HL-60/S4 (cell line): ENCODE results near the gene CHCHD10.

Source experiments
- in situ Hi-C: fragments of 300-500 bp; cut with MboI; formaldehyde crosslinking; loops from 2 replicates; pipeline ENCODE4 v1.14.3; 2022; ENCODE audit warnings: low sequenced_read_pairs

The CHCHD10 gene

DNA sequence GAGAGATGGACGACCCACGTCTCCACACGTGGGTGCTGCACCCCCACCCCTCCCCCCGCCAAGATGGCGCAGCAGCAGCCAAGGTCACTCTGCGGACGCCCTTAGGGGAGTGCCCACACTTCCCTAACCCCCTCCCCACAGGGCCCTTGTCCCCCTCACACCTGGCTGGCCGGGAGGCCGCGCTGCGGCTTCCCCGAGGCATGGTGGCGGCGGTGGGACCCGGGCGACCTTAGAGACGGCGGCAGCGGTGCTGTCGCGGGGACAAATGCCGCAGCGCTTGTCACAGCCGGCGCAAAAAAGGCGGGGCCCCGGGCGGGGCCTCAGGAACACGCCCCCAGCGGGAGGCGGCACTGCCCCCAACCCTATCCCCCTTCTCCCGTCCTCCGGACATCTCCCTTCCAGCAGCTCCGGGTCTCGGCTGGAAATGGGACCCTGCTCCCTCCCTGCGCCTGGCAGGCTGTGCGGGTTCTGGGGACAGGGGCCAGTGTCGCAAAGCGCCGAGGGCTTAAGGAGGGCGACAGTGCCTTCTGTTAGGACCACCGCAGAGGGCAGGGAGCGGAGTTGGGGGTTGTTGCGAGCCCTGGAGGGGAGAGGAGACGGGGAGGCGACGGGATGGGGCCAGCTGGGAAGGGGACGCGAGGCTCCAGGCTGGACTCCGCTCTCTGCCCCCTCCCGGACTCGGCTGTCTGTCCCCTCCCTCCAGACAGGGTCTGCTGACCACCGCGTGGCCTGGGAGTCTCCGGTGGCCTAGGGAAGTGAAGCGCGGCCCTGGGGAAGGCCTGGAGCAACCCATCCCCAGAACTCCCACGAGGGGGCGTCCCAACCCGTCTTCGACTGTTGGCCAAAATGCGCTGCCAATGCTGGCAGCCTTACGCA, at the start of gene CHCHD10:
TSS of gene CHCHD10 (minus strand) at position 300 of the 876 bp plus-strand sequence. CDS start at position 202, 98 bp downstream.
- in situ Hi-C loops: no loop called here

- in situ Hi-C loops: no loop called here
These were observed 49.4 kb upstream of the CHCHD10 start for GRCh38 chr22:23817146-23817545.

DNA sequence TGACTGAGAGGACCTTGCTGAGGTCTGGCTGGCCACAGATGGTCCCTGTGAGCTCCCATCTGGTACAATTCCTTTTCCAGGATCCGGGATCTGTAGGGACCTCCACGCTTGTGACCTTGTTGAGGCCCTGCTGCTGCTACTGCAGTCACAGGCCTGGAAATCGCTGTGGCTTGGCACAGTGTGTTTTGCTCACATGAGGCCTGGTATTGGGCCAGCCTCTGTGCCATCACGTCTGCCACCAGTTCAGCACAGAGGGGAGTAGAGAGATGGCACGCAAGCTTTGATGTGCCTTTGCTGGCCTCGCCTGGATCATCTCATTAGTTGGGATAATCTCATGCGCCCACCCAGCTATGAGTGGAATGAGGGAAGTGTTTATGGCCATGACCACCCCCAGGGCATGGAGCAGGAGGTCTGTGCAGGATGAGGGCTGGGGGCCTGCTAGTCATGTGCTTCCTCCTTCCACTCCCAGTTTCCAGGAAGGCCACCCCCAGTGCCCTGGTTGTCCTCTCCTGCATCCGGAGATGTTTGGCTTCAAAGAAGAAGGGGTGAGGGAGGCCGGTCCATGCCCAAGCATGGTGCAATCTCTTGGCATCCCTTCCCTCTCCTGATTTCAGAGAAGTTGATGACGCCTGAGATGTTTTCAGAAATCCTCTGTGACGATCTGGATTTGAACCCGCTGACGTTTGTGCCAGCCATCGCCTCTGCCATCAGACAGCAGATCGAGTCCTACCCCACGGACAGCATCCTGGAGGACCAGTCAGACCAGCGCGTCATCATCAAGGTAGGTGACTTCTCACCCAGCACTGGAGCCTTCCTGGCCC, 48.6 kb upstream of the CHCHD10 start:
- in situ Hi-C loops: no loop called here

DNA sequence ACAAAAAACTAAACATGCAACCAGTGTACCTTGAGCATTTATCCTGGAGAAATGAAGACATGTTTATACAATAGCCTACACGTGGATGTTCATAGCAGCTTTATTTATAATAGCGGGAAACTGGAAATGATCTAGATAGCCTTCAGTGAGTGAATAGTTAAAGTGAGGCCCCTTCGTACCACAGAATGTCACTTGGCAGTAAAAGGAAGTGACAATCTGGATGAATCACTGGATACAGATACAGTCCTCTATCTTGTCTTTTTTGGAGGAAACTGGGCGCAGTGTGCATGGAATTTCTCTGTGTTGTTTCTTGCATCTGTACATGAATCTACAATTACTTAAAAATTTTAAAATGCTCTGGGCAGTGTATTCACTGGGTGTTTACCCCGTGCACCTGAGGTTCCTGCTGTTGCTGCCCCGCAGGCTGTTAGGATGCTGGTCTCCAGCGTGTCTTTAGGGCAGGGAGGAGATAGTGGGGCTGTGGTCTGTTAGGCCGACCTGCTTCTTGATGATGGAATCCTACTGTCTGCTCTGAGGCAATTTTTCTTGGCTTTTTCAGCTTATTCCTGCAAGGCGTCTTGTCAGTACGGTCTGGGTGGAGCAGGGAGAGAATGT, 47.9 kb upstream of the CHCHD10 start:
- in situ Hi-C loops: no loop called here

GRCh38 chr22:23812378-23812777, 44.6 kb upstream of the CHCHD10 start:
- in situ Hi-C loops: no loop called here

DNA sequence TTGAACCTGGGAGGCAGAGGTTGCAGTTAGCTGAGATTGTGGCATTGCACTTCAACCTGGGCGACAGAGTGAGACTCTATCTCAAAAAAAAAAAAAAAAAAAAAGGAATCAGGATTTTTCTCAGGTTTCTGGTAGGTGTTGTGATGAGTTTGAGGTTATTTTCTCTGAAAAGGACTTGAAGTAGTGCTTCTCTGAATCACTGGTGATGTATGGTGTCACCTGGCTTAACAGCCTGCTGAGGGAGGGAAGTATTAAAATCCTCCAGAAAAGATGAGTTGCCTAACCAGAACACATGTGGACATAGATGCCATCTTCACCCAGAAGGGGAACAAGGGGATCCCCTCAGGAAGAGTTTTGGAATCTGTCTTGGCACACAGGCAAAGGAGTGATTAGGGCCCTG, 39.1 kb upstream of the CHCHD10 start:
- in situ Hi-C loops: no loop called here

DNA sequence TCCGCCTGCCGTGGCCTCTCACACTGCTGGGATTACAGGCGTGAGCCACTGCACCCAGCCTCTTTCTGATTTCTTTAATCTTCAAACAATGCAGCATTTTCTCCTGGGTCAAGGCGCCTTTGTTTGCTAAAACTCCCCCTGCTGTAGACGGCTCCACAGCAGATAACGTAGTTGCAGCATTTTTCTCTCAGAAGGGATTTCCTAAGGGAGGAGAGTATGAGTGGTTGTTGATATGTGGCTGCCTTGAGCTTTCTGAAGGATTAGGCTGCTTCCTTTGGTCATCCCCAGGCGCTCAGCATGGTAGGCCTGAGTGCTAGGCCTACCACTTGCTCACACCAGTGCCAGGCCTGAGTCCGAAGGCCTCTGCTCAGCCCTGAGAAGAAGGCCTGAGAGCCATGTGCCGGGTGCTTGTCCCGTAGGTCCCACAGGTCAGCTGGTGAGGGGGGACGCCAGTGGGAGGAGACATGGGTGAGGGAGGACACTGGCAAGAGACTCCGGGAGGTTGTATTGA, 37.1 kb upstream of the CHCHD10 start:
- in situ Hi-C loops: no loop called here

- in situ Hi-C loops: no loop called here
These were observed 35.4 kb upstream of the CHCHD10 start for GRCh38 chr22:23803001-23803819.

DNA sequence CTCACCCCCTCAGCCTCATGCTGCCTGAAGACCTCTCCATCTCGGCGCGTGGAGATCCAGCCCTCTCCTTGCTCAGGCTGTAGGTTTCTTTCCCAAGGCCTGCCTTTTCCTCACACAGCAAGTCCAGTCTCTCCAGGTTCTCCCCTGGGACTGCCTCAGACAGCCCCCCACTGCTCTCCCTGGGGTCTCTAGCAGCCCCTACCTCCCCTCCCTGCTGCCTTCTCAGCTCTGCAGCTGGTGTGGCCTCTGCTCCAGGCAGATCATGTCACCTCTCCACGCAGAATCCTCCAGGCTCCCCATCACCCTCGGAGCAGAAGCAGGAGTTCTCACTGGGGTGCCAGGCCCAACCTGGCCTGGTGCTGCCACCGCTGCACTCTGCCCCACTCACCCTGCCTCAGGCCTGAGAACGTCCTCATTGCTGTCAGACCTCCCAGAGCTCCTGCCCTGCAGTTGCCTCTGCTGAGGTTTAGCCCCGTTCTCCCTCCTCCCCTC, 34.2 kb upstream of the CHCHD10 start:
- in situ Hi-C loops: no loop called here

GRCh38 chr22:23801238-23801821, 33.6 kb upstream of the CHCHD10 start:
- in situ Hi-C loops: no loop called here

DNA sequence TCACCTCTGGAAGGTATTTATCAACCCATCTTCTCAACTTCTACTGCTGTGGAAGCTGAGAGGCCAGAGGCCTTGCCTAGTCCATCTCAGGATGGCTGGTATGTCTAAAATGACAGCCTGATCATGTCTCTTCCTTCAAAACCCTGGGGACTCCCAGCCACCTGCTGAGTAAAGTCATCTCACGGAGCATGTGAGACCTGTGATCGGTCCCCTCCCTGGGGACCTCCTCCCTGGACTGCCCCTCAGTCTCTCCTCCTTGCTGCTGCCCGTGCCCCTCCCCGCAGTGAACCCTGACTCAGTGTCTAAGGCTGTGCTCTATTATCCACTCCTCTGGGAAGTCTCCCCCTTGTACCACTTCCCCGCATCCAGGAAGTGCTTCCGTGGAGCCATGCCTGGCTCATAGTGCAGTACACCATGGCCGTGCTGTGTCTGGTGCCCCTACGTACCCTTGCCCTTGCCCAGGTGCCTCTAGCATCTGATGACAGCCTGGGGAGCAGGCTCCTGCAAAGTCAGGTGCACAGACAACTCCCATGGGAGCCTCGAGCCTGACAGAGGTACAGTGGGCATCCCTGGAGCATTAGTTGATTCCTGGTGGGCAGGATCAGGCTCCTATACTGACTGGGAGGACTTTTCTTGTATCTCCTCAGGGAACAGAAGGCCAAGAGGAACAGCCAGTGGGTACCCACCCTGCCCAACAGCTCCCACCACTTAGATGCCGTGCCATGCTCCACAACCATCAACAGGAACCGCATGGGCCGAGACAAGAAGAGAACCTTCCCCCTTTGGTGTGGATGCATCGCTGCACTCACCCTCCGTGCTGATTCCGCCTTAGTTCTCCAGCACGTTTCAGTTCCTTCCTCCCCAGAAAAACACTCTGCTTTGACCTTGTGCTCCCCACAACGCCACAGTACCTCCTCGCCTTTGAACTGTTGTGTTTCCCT, 32.8 kb upstream of the CHCHD10 start:
- in situ Hi-C loops: no loop called here

GRCh38 chr22:23796461-23796860, 28.7 kb upstream of the CHCHD10 start:
- in situ Hi-C loops: no loop called here

DNA sequence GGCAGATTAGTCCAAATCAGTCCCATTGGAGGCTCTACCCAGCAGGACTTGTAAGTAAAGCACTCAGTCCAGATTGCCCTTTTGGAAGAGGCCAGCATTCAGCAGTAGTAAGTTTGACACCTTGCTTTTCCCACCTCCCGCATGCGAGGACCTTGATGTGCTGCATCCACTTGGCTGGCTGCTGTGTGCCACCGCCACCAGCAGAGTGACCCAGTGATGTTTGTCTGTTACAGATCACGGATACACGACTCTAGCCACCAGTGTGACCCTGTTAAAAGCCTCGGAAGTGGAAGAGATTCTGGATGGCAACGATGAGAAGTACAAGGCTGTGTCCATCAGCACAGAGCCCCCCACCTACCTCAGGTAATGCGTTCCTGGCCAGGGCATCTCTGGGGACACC, 25.6 kb upstream of the CHCHD10 start:
- in situ Hi-C loops: no loop called here

DNA sequence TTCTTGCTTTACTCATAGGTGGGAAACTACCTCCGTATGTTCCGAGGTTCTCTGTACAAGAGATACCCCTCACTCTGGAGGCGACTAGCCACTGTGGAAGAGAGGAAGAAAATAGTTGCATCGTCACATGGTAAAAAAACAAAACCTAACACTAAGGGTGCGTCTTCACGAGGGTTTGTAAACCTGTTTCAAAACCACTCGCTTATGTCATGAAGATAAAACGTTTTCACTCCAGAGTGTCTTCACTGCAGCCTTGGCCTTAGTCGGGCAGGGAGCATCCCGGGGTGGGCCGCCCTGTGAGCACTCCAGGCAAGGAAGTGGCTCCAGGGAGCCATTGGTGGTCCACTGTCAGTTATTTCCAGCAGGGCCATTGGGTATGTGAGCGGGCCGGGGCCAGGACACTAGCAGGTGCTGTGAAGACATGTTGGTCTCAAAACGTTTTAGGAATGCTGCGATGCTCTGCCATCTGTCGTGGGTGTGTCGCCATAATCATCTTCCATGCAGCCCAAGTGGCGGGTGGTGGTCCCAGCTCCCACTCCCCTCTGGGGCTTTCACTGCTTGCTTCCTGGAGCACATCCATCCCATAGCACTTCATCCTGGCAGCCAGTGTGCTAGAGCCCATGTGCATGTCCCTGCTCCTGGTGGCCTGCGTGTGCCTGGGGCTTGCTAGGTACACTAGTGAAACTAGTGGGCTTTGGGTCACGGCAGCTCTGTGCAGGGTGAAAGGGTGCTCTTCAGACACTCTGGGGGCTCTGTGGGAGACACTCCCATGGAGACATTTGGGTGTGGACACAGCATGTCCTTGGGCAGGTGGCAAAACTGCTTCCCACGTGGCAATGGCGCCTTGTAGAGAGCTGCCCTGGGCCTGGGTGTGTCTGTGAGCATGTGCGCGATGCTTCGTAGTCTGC, 24.2 kb upstream of the CHCHD10 start:
- in situ Hi-C loops: no loop called here

DNA sequence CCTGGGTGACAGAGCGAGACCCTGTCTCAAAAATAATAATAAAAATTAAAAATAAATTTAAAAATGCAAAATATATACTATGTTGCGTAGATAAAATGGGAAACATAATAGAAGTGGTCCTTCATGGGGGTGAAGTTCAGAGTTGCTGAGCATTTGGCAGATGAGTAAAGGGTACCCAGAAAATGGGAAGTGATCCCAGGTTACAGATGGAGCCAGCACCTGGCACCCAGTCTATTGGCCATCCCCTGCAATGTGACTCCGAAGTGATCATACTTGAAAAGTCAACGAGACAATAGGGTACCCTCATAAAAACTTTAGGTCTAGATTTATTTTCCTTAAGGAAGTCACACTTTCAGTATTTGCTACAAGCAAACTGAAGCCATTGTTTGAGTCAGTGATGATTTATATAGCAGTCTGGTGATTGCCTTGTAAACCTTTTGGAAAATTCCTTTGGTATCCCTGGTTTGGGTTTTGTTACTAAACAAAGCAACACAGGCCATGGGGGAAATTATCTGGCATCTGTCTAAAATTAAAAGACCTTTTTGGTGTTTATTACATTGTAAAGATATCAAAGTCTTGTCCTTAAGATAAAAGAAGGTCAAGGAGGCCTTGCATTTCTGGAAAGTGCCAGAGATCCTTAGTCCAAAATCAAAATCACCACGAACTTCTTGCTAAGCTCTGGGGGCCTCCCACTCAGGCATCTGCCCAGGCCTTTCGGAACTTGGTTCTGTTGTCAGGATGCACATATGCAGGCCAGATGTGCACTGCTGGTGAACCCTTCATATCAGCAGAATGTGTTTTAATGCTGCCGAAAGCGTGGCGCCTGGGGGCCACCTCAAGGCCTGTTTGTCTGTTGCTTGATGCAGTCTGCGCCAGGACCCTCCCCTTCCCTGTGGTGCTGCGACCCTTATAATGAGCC, 23.3 kb upstream of the CHCHD10 start:
- in situ Hi-C loops: no loop called here

GRCh38 chr22:23789638-23790037, 21.9 kb upstream of the CHCHD10 start:
- in situ Hi-C loops: no loop called here

DNA sequence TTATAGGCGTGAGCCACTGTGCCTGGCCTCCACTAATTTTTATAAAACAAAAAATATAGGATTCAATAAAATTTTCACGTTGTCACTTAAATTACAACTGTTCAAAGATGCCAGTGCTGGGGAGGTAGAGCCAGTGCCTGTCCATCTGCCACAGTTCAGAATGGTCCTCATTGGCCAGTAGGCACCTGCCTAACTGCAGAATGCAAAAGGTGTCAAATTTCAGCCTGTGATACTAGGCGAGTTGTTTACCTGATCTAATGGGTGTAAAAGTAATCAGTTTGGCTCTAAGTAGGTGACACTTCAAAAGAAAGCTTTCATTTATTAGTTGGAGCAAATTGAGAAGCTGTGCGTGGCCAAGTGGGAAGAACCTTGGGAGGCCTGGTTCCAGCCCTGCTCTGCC, 21.3 kb upstream of the CHCHD10 start:
- in situ Hi-C loops: no loop called here
